Keratinocyte (primary cell): Measurements from ENCODE around the gene PCDHA6. TPM values are rescaled to one million over a fixed set of nuclear protein-coding genes. Genes with fewer than 3 reads are reported as not detected.
"Not testable (repeated sequence)": the region's sequence is repeated elsewhere in the genome, so short reads cannot be mapped to it uniquely, and the experiment has no call there.

ENCODE experiments used
- DNase-seq: peaks from one replicate; pipeline ENCODE4 v3.0.0-alpha.2; 2011; ENCODE audit warnings: low read depth, missing footprints, low spot score
- FAIRE-seq: peaks from 2 replicates; lab custom pipeline; 2011; peaks lifted over from hg19 to GRCh38; lab: Jason Lieb, UNC
- H2AFZ ChIP-seq: 2 replicates; pipeline ENCODE4 v1.6.0; 2012; ENCODE audit warnings: low read length, control low read depth, inconsistent platforms; ENCODE audit not compliant: control insufficient read depth
- H3K27ac ChIP-seq: 2 replicates; pipeline ENCODE4 v1.5.1; 2011; ENCODE audit warnings: low read length; ENCODE audit not compliant: control insufficient read depth, insufficient read depth
- H3K27me3 ChIP-seq: 3 replicates; pipeline ENCODE4 v1.6.0; 2011; ENCODE audit warnings: low read length; ENCODE audit not compliant: control insufficient read depth, insufficient read depth; ENCODE audit errors: extremely low read depth
- H3K36me3 ChIP-seq, 2 experiments: 2 replicates in 1 of 2; 3 replicates in 1 of 2; pipeline ENCODE4 v1.5.1; 2011; ENCODE audit warnings: low read length in 2 of 2, mild to moderate bottlenecking in 1 of 2; ENCODE audit not compliant: control insufficient read depth in 2 of 2, insufficient read depth in 2 of 2; ENCODE audit errors: extremely low read depth in 1 of 2
- H3K4me1 ChIP-seq: 3 replicates; pipeline ENCODE4 v1.5.1; 2011; ENCODE audit warnings: low read length; ENCODE audit not compliant: control insufficient read depth, insufficient read depth; ENCODE audit errors: extremely low read depth
- H3K4me2 ChIP-seq: 3 replicates; pipeline ENCODE4 v1.6.0; 2011; ENCODE audit warnings: low read depth, low read length; ENCODE audit not compliant: control insufficient read depth, insufficient read depth; ENCODE audit errors: extremely low read depth
- H3K4me3 ChIP-seq, 3 experiments: fragments of 200-600 bp in 1 of 3; sonication (generic) in 1 of 3; 2 replicates in 2 of 3; 3 replicates in 1 of 3; pipeline ENCODE4 v1.5.1; 2011 to 2016; ENCODE audit warnings: low read length in 3 of 3, mild to moderate bottlenecking in 3 of 3, control low read depth in 2 of 3, inconsistent platforms in 1 of 3, low read depth in 1 of 3, mixed read lengths in 1 of 3, mixed run types in 1 of 3, moderate library complexity in 1 of 3; ENCODE audit not compliant: control insufficient read depth in 2 of 3, insufficient read depth in 2 of 3; ENCODE audit errors: extremely low read depth in 1 of 3
- H3K79me2 ChIP-seq: 2 replicates; pipeline ENCODE4 v1.6.0; 2012; ENCODE audit warnings: low read length; ENCODE audit not compliant: control insufficient read depth, insufficient read depth
- H3K9ac ChIP-seq: 3 replicates; pipeline ENCODE4 v1.6.0; 2011; ENCODE audit warnings: low read length; ENCODE audit not compliant: control insufficient read depth, insufficient read depth; ENCODE audit errors: extremely low read depth
- H3K9me1 ChIP-seq: 3 replicates; pipeline ENCODE4 v1.6.0; 2011; ENCODE audit warnings: low read length; ENCODE audit not compliant: control insufficient read depth, insufficient read depth; ENCODE audit errors: extremely low read depth
- H3K9me3 ChIP-seq: 2 replicates; pipeline ENCODE4 v1.5.1; 2012; ENCODE audit warnings: low read depth, low read length; ENCODE audit not compliant: control insufficient read depth
- H4K20me1 ChIP-seq: 3 replicates; pipeline ENCODE4 v1.6.0; 2011; ENCODE audit warnings: low read length; ENCODE audit not compliant: control insufficient read depth, insufficient read depth; ENCODE audit errors: extremely low read depth
- CTCF ChIP-seq, 3 experiments: IDR thresholded peaks in 1 of 3; conservative IDR thresholded peaks in 1 of 3; optimal IDR thresholded peaks in 1 of 3; 2 replicates in 2 of 3; 3 replicates in 1 of 3; pipeline versions ENCODE3 to v1.5.1; 2011; ENCODE audit warnings: low read length in 3 of 3, mild to moderate bottlenecking in 3 of 3, moderate library complexity in 2 of 3, control low read depth in 1 of 3, inconsistent platforms in 1 of 3; ENCODE audit not compliant: insufficient read depth in 2 of 3; ENCODE audit errors: extremely low read depth in 1 of 3
- dilution Hi-C: fragments of 300-500 bp; cut with MboI; formaldehyde crosslinking; loops from one replicate; pipeline ENCODE4 v1.7.0; 2020; ENCODE audit warnings: low sequenced_read_pairs; ENCODE audit not compliant: extremely low pct_ligation_motif_present
- polyA plus RNA-seq, 5 experiments: library from polyadenylated mRNA; depleted of rRNA in 3 of 5; stranded (reverse) in 3 of 5; stranded (forward) in 1 of 5; unstranded in 1 of 5; fragments of >200 nt; gene quantifications; 1 replicate in 1 of 5; 2 replicates in 3 of 5; 3 replicates in 1 of 5; pipeline versions ENCODE4 v1.2.1 to v1.2.3, GENCODE V29; 2011 to 2012; ENCODE audit warnings: missing spikeins in 2 of 5, low read depth in 1 of 5, low replicate concordance in 1 of 5

Gene PCDHA6
- polyA plus RNA-seq, 1 donor (not counting 4 experiments of a cell fraction or from before 2014, with no cell fraction given) = 0.04 TPM

DNA sequence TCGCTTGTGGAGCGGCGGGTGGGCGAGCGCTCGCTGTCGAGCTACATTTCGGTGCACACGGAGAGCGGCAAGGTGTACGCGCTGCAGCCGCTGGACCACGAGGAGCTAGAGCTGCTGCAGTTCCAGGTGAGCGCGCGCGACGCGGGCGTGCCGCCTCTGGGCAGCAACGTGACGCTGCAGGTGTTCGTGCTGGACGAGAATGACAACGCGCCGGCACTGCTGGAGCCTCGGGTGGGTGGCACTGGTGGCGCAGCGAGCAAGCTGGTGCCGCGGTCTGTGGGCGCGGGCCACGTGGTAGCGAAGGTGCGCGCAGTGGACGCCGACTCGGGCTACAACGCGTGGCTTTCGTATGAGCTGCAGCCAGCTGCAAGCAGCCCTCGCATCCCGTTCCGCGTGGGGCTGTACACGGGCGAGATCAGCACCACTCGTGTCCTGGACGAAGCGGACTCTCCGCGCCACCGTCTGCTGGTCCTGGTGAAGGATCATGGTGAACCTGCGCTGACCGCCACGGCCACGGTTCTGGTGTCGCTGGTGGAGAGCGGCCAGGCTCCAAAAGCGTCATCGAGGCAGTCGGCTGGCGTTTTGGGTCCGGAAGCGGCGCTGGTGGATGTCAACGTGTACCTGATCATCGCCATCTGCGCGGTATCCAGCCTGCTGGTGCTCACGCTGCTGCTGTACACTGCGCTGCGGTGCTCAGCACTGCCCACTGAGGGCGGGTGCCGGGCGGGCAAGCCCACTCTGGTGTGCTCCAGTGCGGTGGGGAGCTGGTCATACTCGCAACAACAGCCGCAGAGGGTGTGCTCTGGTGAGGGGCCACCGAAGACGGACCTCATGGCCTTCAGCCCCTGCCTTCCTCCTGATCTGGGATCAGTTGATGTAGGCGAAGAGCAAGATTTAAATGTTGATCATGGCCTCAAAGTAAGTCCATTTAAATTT is 15.3 kb downstream of the PCDHA6 start:
- Histone ChIP-seq H3K79me2 (no peaks in the 10 kb centered on the region), H3K27me3 (no peaks in the 10 kb centered on the region), H3K27ac (no peak overlapping the region), H3K4me2 (no peak overlapping the region), H3K36me3 (no peaks in the 10 kb centered on the region), H3K4me3 (no peak overlapping the region), H3K9me1 (no peaks in the 10 kb centered on the region), H4K20me1 (no peaks in the 10 kb centered on the region), H2AFZ (no peak overlapping the region), H3K9ac (no peak overlapping the region), H3K4me1 (no peaks in the 10 kb centered on the region), H3K9me3 (peaks cover 6% of the 10 kb centered on the region)
- FAIRE-seq (no peak), DNase-seq (no peak)
- dilution Hi-C loops = no loop called here
- TF ChIP-seq CTCF (optimal IDR thresholded peaks at IDR 0.05 in 1 of 3, IDR thresholded peaks at IDR 0.05 in 1 of 3, conservative IDR thresholded peaks at IDR 0.05 in 1 of 3; ENCODE audit: extremely low read depth in 1 of 3, insufficient read depth in 2 of 3, low read length in 3 of 3) = no peak

DNA sequence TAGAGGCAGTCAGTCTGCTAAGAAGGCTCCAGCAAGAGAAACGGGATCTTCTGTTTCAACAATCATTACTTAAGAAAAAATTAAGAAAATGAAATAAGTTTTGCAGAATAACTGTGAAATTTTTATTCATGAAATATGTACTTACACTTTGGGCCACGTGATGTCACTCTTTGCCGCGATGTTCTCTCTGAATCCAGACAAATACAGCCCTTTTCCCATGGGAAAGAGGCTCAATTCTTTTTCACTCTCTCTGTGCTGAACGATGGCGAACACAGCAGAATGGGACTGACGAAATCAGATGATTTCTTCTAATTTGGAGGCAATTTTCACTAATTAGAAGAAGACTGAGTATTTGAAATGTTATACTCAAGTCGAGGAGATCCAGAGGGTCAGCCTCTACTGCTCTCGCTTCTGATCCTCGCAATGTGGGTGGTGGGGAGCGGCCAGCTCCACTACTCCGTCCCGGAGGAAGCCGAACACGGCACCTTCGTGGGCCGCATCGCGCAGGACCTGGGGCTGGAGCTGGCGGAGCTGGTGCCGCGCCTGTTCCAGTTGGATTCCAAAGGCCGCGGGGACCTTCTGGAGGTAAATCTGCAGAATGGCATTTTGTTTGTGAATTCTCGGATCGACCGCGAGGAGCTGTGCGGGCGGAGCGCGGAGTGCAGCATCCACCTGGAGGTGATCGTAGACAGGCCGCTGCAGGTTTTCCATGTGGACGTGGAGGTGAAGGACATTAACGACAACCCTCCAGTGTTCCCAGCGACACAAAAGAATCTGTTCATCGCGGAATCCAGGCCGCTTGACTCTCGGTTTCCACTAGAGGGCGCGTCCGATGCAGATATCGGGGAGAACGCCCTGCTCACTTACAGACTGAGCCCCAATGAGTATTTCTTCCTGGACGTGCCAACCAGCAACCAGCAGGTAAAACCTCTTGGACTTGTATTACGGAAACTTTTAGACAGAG is 20.7 kb downstream of the PCDHA6 start, which contains the start of gene PCDHA9:
PCDHA9 (plus strand) TSS at position 244 of the 964 bp plus-strand sequence; CDS start at position 358, 114 bp downstream.
- H3K9me3 ChIP-seq, H3K4me2 ChIP-seq, FAIRE-seq, H2AFZ ChIP-seq, dilution Hi-C loops, H3K4me1 ChIP-seq, H3K9ac ChIP-seq, H3K4me3 ChIP-seq, H4K20me1 ChIP-seq, H3K27ac ChIP-seq, DNase-seq, H3K27me3 ChIP-seq, H3K9me1 ChIP-seq, H3K79me2 ChIP-seq, H3K36me3 ChIP-seq: not testable (repeated sequence)

DNA sequence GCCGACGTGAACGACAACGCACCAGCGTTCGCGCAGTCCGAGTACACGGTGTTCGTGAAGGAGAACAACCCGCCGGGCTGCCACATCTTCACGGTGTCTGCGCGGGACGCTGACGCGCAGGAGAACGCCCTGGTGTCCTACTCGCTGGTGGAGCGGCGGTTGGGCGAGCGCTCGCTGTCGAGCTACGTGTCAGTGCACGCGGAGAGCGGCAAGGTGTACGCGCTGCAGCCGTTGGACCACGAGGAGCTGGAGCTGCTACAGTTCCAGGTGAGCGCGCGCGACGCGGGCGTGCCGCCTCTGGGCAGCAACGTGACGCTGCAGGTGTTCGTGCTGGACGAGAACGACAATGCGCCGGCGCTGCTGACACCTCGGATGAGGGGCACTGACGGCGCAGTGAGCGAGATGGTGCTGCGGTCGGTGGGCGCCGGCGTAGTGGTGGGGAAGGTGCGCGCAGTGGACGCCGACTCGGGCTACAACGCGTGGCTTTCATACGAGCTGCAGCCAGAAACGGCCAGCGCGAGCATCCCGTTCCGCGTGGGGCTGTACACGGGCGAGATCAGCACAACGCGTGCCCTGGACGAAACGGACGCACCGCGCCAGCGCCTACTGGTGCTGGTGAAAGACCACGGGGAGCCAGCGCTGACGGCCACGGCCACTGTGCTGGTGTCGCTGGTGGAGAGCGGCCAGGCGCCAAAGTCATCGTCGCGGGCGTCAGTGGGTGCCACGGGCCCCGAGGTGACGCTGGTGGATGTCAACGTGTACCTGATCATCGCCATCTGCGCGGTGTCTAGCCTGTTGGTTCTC is 22.3 kb downstream of the PCDHA6 start:
- H3K9ac ChIP-seq, H3K4me3 ChIP-seq, H3K79me2 ChIP-seq, H3K4me1 ChIP-seq, H2AFZ ChIP-seq, H3K4me2 ChIP-seq, H3K9me1 ChIP-seq, H3K27me3 ChIP-seq, H4K20me1 ChIP-seq, H3K9me3 ChIP-seq, FAIRE-seq, dilution Hi-C loops, H3K27ac ChIP-seq, H3K36me3 ChIP-seq, DNase-seq: not testable (repeated sequence)
